SK-N-SH (cell line): ENCODE measurements around the gene PIANP.

Source experiments
- CTCF ChIP-seq: fragments of 200-600 bp; sonication (generic); IDR thresholded peaks from 2 replicates; pipeline ENCODE4 v1.6.1; 2017; ENCODE audit warnings: antibody characterized with exemption, mild to moderate bottlenecking, moderate library complexity
- FOXJ3 ChIP-seq: sonication (generic); formaldehyde crosslinking; IDR thresholded peaks from 2 replicates; pipeline ENCODE4 v1.5.1; 2020; ENCODE audit warnings: mild to moderate bottlenecking, missing genetic modification reagents
- GABPA ChIP-seq: IDR thresholded peaks from 2 replicates; pipeline ENCODE4 v1.4.0; 2012; ENCODE audit warnings: low read depth, mild to moderate bottlenecking
- MAX ChIP-seq: IDR thresholded peaks from 2 replicates; pipeline ENCODE4 v1.4.0; 2012; ENCODE audit warnings: low read depth
- MXI1 ChIP-seq: IDR thresholded peaks from 2 replicates; pipeline ENCODE4 v1.6.1; 2012; ENCODE audit warnings: mild to moderate bottlenecking, low read depth, low read length, improper control_type of control experiment
- PBX3 ChIP-seq: IDR thresholded peaks from 2 replicates; pipeline ENCODE4; 2012
- POLR2AphosphoS5 ChIP-seq: IDR thresholded peaks from 2 replicates; pipeline ENCODE4 v1.6.1; 2012; ENCODE audit warnings: low read depth, low read length
- RCOR1 ChIP-seq: fragments of 150-350 bp; IDR thresholded peaks from 2 replicates; pipeline ENCODE4 v1.6.1; 2017; ENCODE audit warnings: antibody characterized with exemption, low read length
- REST ChIP-seq: IDR thresholded peaks from 2 replicates; pipeline ENCODE4 v1.6.1; 2012; ENCODE audit warnings: mild to moderate bottlenecking, low read depth, low read length, moderate library complexity

DNA sequence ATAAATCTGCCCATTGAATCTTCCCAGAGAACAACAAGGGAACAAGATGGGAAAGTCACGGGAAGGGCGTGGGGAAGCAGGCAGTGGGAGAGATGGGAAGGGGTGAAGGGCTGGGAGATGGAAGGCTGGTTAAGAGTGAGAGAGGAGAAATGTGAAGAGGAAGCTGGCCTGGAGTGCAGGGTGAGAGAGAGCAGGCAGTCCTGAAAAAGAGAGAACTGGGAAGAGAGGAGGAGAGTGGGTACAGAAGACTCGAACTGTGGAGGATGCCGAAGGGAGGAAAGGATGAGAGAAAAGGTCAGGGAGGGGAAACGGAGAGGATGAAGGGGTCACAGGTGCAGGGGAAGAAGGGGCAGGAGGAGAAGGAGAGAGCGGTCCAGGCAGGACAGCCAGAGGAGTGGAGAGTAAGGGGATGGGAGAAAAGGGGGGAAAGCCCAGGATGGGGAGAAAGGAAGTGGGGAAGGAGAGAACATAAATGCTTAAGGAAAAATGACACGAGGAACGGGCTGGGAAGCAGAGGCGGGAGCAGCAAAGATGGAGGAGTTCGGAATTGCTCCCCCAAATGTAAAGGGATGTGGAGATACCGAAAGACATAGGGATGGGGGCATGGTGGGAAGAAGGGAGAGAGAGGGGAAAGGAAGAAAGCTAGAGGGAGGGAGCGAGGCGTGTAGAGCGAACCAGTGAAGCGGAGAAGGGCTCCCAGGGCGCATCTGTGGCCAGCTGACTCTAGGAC lies 1.2 kb downstream of the PIANP start:
- TF ChIP-seq FOXJ3 (CRISPR knock-in tag): no peak
- no peak for TF ChIP-seq PBX3
- no peak for TF ChIP-seq GABPA
- TF ChIP-seq CTCF: no peak
- no peak for TF ChIP-seq POLR2AphosphoS5
- peak; percentile 46; the same call in 1 of the 2 replicates for TF ChIP-seq MXI1
- TF ChIP-seq REST: no peak
- no peak for TF ChIP-seq RCOR1
- no peak for TF ChIP-seq MAX
